ENCODE measurements around the gene FGD4.
"Not testable (repeated sequence)": the region's sequence is repeated elsewhere in the genome, so short reads cannot be mapped to it uniquely, and the experiment has no call there.

The FGD4 gene

DNA sequence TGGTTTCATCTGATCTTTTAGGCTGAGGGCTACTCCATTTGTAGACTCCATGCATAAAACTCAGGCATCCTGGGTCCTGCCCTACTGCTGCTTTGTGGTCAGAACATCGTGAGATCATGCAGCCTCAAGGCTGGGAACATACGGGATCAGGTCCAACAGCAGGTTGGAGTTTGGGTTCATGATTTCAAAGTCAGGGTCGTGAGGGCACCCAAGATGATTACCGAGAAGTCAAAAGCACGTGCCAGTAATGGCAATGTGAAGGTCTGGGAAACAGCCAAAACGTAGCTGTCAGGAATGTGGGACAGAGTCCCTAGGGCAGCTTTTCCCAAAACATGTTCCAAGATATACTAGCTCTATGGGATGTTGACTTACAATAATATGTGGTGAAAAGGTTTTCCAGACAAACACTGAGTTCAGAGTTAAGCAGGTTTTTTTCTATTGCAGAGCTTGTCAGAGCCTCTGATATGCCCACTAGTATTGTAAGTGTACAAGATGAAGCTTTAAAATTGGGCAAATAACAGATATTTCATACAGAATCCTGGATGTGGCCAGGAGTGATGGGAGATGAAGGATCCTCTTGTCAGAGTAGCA, 149.4 kb downstream of the FGD4 start:
- in situ Hi-C loops (cut with MboI; ENCODE audit: low sequenced_read_pairs) = no loop called here

- in situ Hi-C loops (cut with MboI; ENCODE audit: low sequenced_read_pairs) = no loop called here
These were observed 150.3 kb downstream of the FGD4 start for GRCh38 chr12:32549675-32550079.

DNA sequence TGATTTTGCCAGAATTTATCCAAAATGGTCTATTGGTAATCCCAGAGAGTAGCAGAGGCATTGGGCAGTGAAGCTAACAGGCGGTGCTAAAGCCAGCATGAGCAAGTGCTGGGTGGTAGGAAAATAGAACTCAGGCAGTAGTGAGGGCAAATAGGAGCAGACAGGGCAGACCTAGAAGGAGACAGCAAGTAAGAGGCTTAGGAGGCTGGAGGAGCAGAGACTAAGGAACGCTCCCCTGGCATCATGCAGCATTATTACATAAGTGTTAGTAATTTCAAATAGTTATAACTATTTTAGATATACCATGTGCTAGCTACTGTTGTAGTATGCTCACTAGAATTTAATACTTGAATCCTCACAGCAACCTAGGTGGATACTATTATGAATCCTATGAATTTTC, 151.7 kb downstream of the FGD4 start:
- in situ Hi-C loops (cut with MboI; ENCODE audit: low sequenced_read_pairs) = no loop called here

DNA sequence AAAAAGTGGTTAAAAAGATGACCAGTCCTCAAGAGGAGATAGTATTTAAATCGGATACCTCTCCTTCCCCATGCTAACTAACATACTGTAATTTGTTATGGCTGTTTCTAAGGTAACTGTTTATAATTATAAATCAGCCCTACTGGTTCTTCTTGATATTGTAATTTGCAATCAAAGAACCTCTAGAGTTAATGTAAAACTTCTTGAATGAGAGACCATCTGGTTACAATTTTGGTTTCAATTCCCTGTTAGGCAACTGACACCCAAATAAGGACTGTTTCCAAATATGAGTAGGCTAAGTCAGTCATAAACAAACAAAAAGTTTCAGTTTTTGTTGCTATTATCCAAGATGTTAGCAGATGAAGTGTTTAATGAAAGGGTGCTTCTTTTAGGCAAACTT, 159.5 kb downstream of the FGD4 start:
- in situ Hi-C loops (cut with MboI; ENCODE audit: low sequenced_read_pairs) = no loop called here

DNA sequence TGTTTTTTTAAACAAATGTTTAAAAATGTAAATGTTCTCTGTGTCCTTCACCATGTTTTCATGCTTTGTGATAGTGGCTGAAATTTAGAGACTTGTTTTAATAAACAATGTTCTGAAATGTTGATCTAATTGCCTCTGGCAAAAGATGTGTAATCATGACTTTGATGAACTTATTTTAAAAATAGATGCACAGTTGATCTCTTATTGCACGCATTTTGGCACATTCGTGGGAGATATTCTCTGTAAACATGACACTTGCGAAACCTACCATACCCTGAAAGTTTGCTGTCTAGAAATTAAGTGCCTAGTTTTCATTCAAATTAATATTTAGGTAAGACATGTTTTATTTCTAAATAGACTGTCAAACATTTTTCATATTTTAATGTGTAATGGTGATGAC, 160.1 kb downstream of the FGD4 start:
- in situ Hi-C loops (cut with MboI; ENCODE audit: low sequenced_read_pairs) = no loop called here

DNA sequence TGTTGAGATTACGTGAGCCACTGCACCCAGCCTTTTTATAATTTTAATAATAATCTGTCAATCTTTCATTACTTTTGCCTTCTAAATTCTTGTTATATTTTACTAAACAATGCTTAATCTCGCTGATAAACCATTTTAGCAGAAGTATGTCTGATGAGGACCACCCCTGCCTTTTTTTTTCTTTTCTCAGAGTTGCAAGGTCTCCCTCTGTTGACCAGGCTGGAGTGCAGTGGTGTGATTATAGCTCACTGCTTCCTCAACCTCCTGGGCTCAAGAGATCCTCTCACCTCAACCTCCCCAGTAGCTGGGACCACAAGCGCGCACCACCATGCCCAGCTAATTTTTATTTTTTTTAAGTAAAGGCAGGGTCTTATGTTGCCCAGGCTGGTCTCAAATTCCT, 161.2 kb downstream of the FGD4 start:
- in situ Hi-C loops (cut with MboI; ENCODE audit: low sequenced_read_pairs) = no loop called here

- in situ Hi-C loops (cut with MboI; ENCODE audit: low sequenced_read_pairs) = no loop called here
These were observed 162.6 kb downstream of the FGD4 start for GRCh38 chr12:32561931-32562341.

GRCh38 chr12:32562413-32562812, 163.1 kb downstream of the FGD4 start:
- in situ Hi-C loops (cut with MboI; ENCODE audit: low sequenced_read_pairs) = not testable (repeated sequence)

- in situ Hi-C loops (cut with MboI; ENCODE audit: low sequenced_read_pairs) = no loop called here
These were observed 167.4 kb downstream of the FGD4 start for GRCh38 chr12:32566663-32567295.

DNA sequence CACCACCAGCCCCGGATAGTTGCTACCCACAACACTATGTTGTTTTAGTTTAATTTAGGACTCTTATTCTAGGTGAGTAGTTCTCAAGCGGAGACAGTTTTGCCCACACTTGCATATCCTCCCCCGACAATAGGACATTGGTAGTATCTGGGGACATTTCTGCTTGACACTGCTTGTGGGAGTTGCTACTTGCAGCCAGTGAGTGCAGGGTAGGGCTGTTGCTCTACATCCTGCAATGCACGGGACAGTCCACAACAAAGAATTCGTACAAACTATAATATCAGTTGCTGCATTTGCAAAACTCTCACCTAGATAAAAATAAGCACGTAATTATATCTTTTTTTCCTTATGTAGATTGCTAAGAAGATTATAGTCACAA, 167.9 kb downstream of the FGD4 start:
- in situ Hi-C loops (cut with MboI; ENCODE audit: low sequenced_read_pairs) = no loop called here

- in situ Hi-C loops (cut with MboI; ENCODE audit: low sequenced_read_pairs) = no loop called here
These were observed 168.9 kb downstream of the FGD4 start for GRCh38 chr12:32568228-32568627.

DNA sequence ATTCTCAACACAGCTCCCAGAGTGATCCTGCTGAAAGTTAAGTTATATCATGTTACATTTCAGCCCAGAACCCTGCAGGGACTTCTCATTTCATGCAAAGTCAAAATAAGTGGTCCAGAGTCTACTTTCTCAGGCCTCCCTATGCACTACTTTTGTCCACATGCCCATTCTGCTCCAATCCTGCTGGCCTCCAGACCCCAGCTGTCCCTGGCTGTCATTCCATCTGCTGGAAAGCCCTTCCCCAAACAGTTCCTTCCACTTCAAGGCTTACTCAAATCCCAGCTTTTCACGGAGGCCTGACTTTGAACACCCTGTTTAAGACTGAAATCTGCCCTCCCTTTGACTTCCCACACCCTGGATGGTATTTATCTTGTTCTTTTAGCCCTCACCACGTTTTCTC, 169.9 kb downstream of the FGD4 start:
- in situ Hi-C loops (cut with MboI; ENCODE audit: low sequenced_read_pairs) = no loop called here

DNA sequence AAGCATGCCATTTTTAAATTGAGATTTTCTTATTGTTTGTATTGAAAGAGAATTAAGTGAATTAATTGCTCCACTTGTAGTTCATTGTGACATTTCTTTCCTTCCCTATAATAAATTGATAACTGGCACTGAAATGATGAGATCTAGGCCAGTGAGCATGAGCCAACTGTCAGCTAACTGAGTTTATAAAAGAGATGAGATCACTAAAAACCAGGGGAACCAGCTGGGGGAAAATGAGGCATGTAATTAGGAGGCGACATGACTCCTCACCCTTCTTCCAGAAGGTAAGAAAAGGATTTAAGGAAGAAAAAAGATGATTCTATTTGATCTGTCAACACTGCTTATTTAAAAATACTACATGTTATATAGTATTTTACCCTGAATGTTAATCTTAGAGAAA, 175.2 kb downstream of the FGD4 start:
- in situ Hi-C loops (cut with MboI; ENCODE audit: low sequenced_read_pairs) = no loop called here

DNA sequence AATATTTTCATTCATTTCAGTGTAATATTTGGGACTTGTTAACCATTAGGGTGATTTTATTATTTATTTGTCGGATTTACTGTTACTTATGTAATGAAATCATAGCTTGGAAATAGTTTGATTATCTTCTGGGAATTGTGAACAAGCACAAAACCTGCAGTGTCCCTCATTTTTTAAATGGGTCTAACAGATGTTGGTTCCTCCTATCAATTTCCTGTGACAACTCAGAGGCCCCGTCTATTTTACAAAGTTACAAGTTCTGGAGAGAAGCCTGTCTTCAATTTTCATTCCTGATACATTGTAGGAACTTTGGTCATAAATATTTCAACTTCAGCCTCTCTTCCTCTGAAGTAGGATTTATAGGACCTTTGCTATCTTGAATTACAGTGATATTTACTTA, 178.0 kb downstream of the FGD4 start:
- in situ Hi-C loops (cut with MboI; ENCODE audit: low sequenced_read_pairs) = no loop called here

DNA sequence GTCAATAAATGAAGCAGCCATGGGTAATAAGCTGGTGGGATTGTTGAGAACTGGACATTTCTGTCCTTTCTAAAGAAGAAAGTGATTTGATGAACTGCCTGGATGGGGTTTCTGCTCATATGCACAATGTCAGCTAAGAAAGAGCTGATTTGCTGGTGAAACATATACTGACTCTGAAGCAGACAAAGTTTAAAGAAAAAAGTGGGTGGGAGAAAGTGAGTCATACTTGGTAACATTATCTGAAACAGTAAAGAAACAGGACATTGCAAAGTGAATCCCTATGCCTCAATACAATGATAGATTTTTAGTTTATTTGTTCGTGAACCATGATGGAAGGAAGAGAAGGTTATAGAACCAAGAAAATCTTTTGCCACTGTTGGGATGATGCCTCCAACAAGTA, 184.2 kb downstream of the FGD4 start:
- in situ Hi-C loops (cut with MboI; ENCODE audit: low sequenced_read_pairs) = no loop called here

GRCh38 chr12:32585680-32586079, 186.3 kb downstream of the FGD4 start:
- in situ Hi-C loops (cut with MboI; ENCODE audit: low sequenced_read_pairs) = no loop called here

GRCh38 chr12:32586390-32586789, 187.0 kb downstream of the FGD4 start:
- in situ Hi-C loops (cut with MboI; ENCODE audit: low sequenced_read_pairs) = no loop called here

DNA sequence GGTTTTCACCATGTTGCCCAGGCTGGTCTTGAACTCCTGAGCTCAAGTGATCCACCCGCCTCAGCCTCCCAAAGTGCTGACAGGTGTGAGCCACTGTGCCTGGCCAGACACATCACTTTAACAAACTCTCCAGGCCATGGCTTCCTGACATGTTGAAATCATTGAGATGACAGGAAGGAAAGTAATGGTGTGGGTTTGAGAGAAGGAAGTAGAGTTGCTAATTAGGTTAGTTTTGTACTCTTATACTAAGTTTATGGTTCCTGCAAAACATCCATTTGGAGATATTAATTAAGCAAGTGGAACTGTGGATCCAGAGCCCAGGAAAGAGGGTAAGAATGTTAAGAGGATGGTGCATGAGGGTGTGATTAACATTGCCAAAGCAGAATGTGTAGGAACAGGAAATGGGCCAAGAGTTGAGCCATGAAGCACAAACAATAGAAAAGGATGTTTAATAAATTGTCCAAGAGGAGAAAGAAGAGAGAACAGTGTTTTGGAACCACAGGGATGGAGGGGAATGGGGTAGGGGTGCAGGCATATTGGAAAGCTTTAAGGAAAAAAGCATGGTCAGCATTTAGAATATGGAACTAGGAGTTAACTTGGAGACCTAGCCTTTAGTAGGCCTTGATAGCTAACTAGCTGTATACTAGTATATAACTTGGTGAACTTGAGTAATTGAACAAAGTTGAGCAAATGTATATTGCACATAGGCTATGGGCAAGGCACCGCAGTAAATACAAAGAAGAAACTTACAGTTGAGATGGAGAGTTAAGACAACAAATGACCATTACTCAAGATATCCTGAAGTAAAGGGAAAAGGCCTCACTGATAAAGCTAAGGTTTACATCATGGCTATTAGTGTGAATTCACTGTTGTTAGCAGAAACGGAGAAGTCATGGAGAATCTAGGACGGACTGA, 188.5 kb downstream of the FGD4 start:
- in situ Hi-C loops (cut with MboI; ENCODE audit: low sequenced_read_pairs) = no loop called here

DNA sequence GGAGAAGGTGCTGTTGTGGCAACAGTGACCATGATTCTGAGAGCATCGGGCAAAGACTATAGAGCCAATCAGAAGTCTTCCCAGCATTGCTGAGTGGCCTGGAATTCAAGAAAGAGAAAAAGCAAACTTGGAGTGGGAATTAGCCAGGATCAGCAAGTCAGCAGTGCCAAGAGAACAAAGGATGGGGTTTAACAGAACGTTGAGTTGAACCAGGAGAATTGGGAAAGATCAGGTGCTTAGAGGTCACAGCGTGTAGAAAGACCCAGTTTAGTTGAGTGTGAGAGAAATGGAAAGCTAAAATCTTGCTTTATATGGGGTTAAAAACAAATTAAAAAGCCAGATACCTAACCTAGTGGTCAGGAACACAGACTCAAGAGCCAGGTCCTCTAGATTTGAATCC, 189.2 kb downstream of the FGD4 start:
- in situ Hi-C loops (cut with MboI; ENCODE audit: low sequenced_read_pairs) = no loop called here

- in situ Hi-C loops (cut with MboI; ENCODE audit: low sequenced_read_pairs) = no loop called here
These were observed 190.0 kb downstream of the FGD4 start for GRCh38 chr12:32589165-32589865.

GRCh38 chr12:32595251-32595650, 195.9 kb downstream of the FGD4 start:
- in situ Hi-C loops (cut with MboI; ENCODE audit: low sequenced_read_pairs) = no loop called here

All from HL-60/S4 (cell line).